Smooth muscle cell (in vitro differentiated cells): ENCODE results near the gene MUCL3. TPM values are rescaled to one million over a fixed set of nuclear protein-coding genes. Genes with fewer than 3 reads are reported as not detected.

Source experiments
- DNase-seq: peaks from one replicate; lab custom pipeline; 2025; ENCODE audit not compliant: unreplicated experiment; lab: John Stamatoyannopoulos, UW
- H2AFZ ChIP-seq: fragments of 200-600 bp; sonication (generic); 2 replicates; pipeline ENCODE4 v1.6.0; 2016; ENCODE audit warnings: antibody characterized with exemption, low read depth, mild to moderate bottlenecking
- H3F3A ChIP-seq: fragments of 200-600 bp; sonication (generic); 2 replicates; pipeline ENCODE4 v1.6.0; 2017; ENCODE audit warnings: antibody characterized with exemption, low read depth
- H3K27ac ChIP-seq: fragments of 200-600 bp; sonication (generic); 2 replicates; pipeline ENCODE4 v1.5.1; 2016; ENCODE audit warnings: low read depth, mild to moderate bottlenecking
- H3K27me3 ChIP-seq: fragments of 200-600 bp; sonication (generic); 2 replicates; pipeline ENCODE4 v1.6.1; 2016; ENCODE audit warnings: low read depth, mild to moderate bottlenecking
- H3K36me3 ChIP-seq: fragments of 200-600 bp; sonication (generic); 2 replicates; pipeline ENCODE4 v1.5.1; 2016; ENCODE audit warnings: low read depth
- H3K4me1 ChIP-seq: fragments of 200-600 bp; sonication (generic); 2 replicates; pipeline ENCODE4 v1.5.1; 2016; ENCODE audit warnings: low read depth
- H3K4me2 ChIP-seq: fragments of 200-600 bp; sonication (generic); 2 replicates; pipeline ENCODE4 v1.6.0; 2016; ENCODE audit warnings: mild to moderate bottlenecking
- H3K4me3 ChIP-seq: fragments of 200-600 bp; sonication (generic); 2 replicates; pipeline ENCODE4 v1.5.1; 2016; ENCODE audit warnings: mild to moderate bottlenecking
- H3K79me2 ChIP-seq: fragments of 200-600 bp; sonication (generic); 2 replicates; pipeline ENCODE4 v1.6.0; 2016; ENCODE audit warnings: low read depth, mild to moderate bottlenecking
- H3K9ac ChIP-seq: fragments of 200-600 bp; sonication (generic); 2 replicates; pipeline ENCODE4 v1.6.0; 2016; ENCODE audit warnings: low read depth
- H3K9me3 ChIP-seq: fragments of 200-600 bp; sonication (generic); replicated peaks from 2 replicates; pipeline ENCODE4 v1.5.1; 2016; ENCODE audit warnings: low read depth
- H4K20me1 ChIP-seq: fragments of 200-600 bp; sonication (generic); 2 replicates; pipeline ENCODE4 v1.6.0; 2016; ENCODE audit warnings: low read depth
- CTCF ChIP-seq: fragments of 200-600 bp; sonication (generic); IDR thresholded peaks from 2 replicates; pipeline ENCODE4 v1.5.1; 2017; ENCODE audit warnings: borderline replicate concordance, mild to moderate bottlenecking, antibody characterized with exemption; ENCODE audit not compliant: insufficient read depth, poor library complexity, severe bottlenecking
- WGBS: methylation state at CpG from one replicate; pipeline ENCODE4 v1.1.7; 2016; ENCODE audit warnings: low lambda C conversion rate; 5-methylcytosine and 5-hydroxymethylcytosine counted together
- polyA plus RNA-seq: library from polyadenylated mRNA; unstranded; fragments of >200 nt; fragmentation: Nextera tagmentation; extraction: Ambion mirVana; gene quantifications from 2 replicates; pipeline ENCODE4 v1.2.1, GENCODE V29; 2016
- total RNA-seq: library from RNA; depleted of rRNA; stranded (reverse); fragments of >200 nt; gene quantifications from 2 replicates; pipeline ENCODE4 v1.2.3, GENCODE V29; 2014

Gene MUCL3
- total and polyA plus RNA-seq, 2 experiments from 2014 or later = 0.31 TPM; not detected in 1

- no peaks in the 10 kb centered on the region for H3K79me2 ChIP-seq
- H3K4me1 ChIP-seq = no peaks in the 10 kb centered on the region
- no peak overlapping the region for H3K4me3 ChIP-seq
- no peak overlapping the region for H3K9ac ChIP-seq
- H3K27ac ChIP-seq = no peak overlapping the region
- 91% methylated on average over 5 of the region's 10 CpGs for WGBS
- no peak overlapping the region for H3K4me2 ChIP-seq
- H2AFZ ChIP-seq = no peak overlapping the region
- no peaks in the 10 kb centered on the region for H3K36me3 ChIP-seq
- TF ChIP-seq CTCF = no peak
- peaks cover 20% of the 10 kb centered on the region for H4K20me1 ChIP-seq
- H3F3A ChIP-seq = no peaks in the 10 kb centered on the region
- H3K27me3 ChIP-seq = no peaks in the 10 kb centered on the region
- H3K9me3 ChIP-seq = no peaks in the 10 kb centered on the region
- no peak for DNase-seq
Measured at GRCh38 chr6:30895343-30895742, 45.4 kb upstream of the MUCL3 start.

GRCh38 chr6:30896541-30896940, 44.2 kb upstream of the MUCL3 start:
- H3K9ac ChIP-seq = no peak overlapping the region
- no peak overlapping the region for H3K4me3 ChIP-seq
- no peaks in the 10 kb centered on the region for H3K36me3 ChIP-seq
- TF ChIP-seq CTCF = no peak
- H3K4me2 ChIP-seq = no peak overlapping the region
- no peaks in the 10 kb centered on the region for H3K27me3 ChIP-seq
- H3F3A ChIP-seq = no peaks in the 10 kb centered on the region
- H3K79me2 ChIP-seq = no peaks in the 10 kb centered on the region
- DNase-seq = no peak
- no peaks in the 10 kb centered on the region for H3K4me1 ChIP-seq
- no peaks in the 10 kb centered on the region for H3K9me3 ChIP-seq
- no peak overlapping the region for H3K27ac ChIP-seq
- peaks cover 12% of the 10 kb centered on the region for H4K20me1 ChIP-seq
- 93% methylated on average over 13 of the region's 13 CpGs for WGBS
- H2AFZ ChIP-seq = no peak overlapping the region

- WGBS = 98% methylated on average over 16 of the region's 16 CpGs
- H3K4me2 ChIP-seq = no peak overlapping the region
Measured at GRCh38 chr6:30897882-30898281, 42.9 kb upstream of the MUCL3 start.

More at GRCh38 chr6:30897882-30898281, 42.9 kb upstream of the MUCL3 start:
- H3K9me3 ChIP-seq = no peaks in the 10 kb centered on the region
- no peak for DNase-seq
- TF ChIP-seq CTCF = no peak
- H3K27ac ChIP-seq = no peak overlapping the region
- H3K4me1 ChIP-seq = no peaks in the 10 kb centered on the region
- no peaks in the 10 kb centered on the region for H3K79me2 ChIP-seq
- no peak overlapping the region for H3K4me3 ChIP-seq
- peaks cover 4% of the 10 kb centered on the region for H4K20me1 ChIP-seq
- no peaks in the 10 kb centered on the region for H3K36me3 ChIP-seq
- H2AFZ ChIP-seq = no peak overlapping the region
- no peaks in the 10 kb centered on the region for H3K27me3 ChIP-seq
- no peak overlapping the region for H3K9ac ChIP-seq
- H3F3A ChIP-seq = no peaks in the 10 kb centered on the region
